Stimulated activated naive B cell treated with anti-CD40 and anti-IgM and Interleukin-4, amounts not matched to agents 10 μg/mL and 1 μg/mL and 100 μg/mL, for 72 hours (primary cell): ENCODE results near the gene ATXN1.

Source experiments
- ATAC-seq, 2 donors: fragments of 150-1000 bp; cut with Tn5 transposase; replicated peaks; 2 replicates each; pipeline ENCODE4 v1.10.0; 2021; ENCODE audit warnings: moderate library complexity in 1 of 2
- DNase-seq: peaks from one replicate; pipeline ENCODE4 v3.0.0; 2021
- H3K27ac Mint-ChIP-seq: one replicate; pipeline ENCODE4 v1.8.0; 2022; ENCODE audit warnings: mild to moderate bottlenecking, mixed read lengths
- H3K27me3 Mint-ChIP-seq, 2 donors: one replicate each; pipeline ENCODE4 v1.8.0; 2022; ENCODE audit warnings: mixed read lengths in 2 of 2
- H3K36me3 Mint-ChIP-seq, 2 donors: one replicate each; pipeline ENCODE4 v1.8.0; 2022; ENCODE audit warnings: mixed read lengths in 2 of 2, mild to moderate bottlenecking in 1 of 2
- H3K4me1 Mint-ChIP-seq, 2 donors: one replicate each; pipeline ENCODE4 v1.8.0; 2022; ENCODE audit warnings: mixed read lengths in 2 of 2, mild to moderate bottlenecking in 1 of 2
- H3K4me3 Mint-ChIP-seq, 2 donors: one replicate each; pipeline ENCODE4 v1.8.0; 2022; ENCODE audit warnings: mild to moderate bottlenecking in 2 of 2, mixed read lengths in 2 of 2, moderate library complexity in 1 of 2
- H3K9me3 Mint-ChIP-seq, 2 donors: one replicate each; pipeline ENCODE4 v1.8.0; 2022; ENCODE audit warnings: mixed read lengths in 2 of 2, mild to moderate bottlenecking in 1 of 2

Gene ATXN1

GRCh38 chr6:16332175-16332542 lies 429.1 kb downstream of the ATXN1 start:
- Mint-ChIP-seq H3K27ac (no peak overlapping the region), H3K4me1 (peaks cover 14 to 20% of the 10 kb centered on the region in 2 donors), H3K9me3 (no peaks in the 10 kb centered on the region), H3K4me3 (no peak overlapping the region), H3K27me3 (no peaks in the 10 kb centered on the region), H3K36me3 (peaks cover 35 to 47% of the 10 kb centered on the region in 2 donors)
- ATAC-seq (peak; percentile 94 to 95), DNase-seq (peak; percentile 76)

- ATAC-seq (peak; percentile 85 to 90), DNase-seq (peak; percentile 29)
- Mint-ChIP-seq H3K4me3 (no peak overlapping the region), H3K27ac (no peak overlapping the region), H3K4me1 (peaks cover 14 to 20% of the 10 kb centered on the region in 2 donors), H3K36me3 (peaks cover 39 to 49% of the 10 kb centered on the region in 2 donors), H3K9me3 (no peaks in the 10 kb centered on the region), H3K27me3 (no peaks in the 10 kb centered on the region)
Observed at GRCh38 chr6:16331384-16332174, 429.7 kb downstream of the ATXN1 start.

- H3K27ac Mint-ChIP-seq, result no peak overlapping the region
Observed at GRCh38 chr6:16329233-16329632, 432.0 kb downstream of the ATXN1 start.

DNA sequence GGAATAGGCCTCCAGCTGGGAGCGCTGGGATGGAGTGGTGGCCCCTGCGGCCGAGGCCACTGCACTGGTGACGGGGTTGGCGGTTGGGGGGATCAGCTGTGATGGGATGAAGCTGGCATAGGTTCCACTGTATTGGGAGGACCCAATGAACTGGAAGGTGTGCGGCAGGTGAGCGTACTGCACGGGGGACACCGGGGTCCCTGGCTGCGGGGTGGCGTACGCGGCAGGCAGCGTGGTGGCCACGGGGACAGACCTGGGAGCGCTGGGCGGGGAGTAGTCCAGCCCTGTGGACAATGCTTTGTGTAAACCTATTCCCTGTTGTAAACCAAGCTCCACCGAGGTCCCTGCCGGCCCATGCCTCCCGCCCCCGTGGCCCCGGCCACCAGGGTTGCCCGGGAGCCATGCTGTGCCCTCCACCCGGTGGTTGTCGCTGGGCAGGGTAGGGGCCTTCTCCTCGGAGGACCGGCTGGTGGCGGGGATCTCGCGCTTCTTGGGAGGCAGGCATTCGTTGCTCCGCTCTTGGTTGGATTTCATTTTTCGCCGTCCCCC lies 433.4 kb downstream of the ATXN1 start:
- Mint-ChIP-seq H3K9me3 (peaks cover 0 to 2% of the 10 kb centered on the region in 2 donors), H3K4me3 (no peak overlapping the region), H3K27me3 (no peaks in the 10 kb centered on the region), H3K4me1 (peaks cover 14 to 33% of the 10 kb centered on the region in 2 donors), H3K36me3 (peaks cover 41 to 50% of the 10 kb centered on the region in 2 donors), H3K27ac (no peak overlapping the region)
- DNase-seq, result no peak
- no peak for ATAC-seq

More at GRCh38 chr6:16329233-16329632, 432.0 kb downstream of the ATXN1 start:
- Mint-ChIP-seq H3K4me1 (peaks cover 11 to 28% of the 10 kb centered on the region in 2 donors), H3K9me3 (peaks cover 0 to 2% of the 10 kb centered on the region in 2 donors), H3K4me3 (peak overlapping the region in 1 of 2 donors; percentile 6), H3K27me3 (no peaks in the 10 kb centered on the region), H3K36me3 (peaks cover 38 to 52% of the 10 kb centered on the region in 2 donors)
- ATAC-seq (no peak), DNase-seq (no peak)

GRCh38 chr6:16326971-16327776 lies 434.1 kb downstream of the ATXN1 start:
- DNase-seq (no peak), ATAC-seq (no peak)
- Mint-ChIP-seq H3K36me3 (peaks cover 47 to 57% of the 10 kb centered on the region in 2 donors), H3K9me3 (peaks cover 0 to 2% of the 10 kb centered on the region in 2 donors), H3K27ac (no peak overlapping the region), H3K4me1 (peaks cover 21 to 40% of the 10 kb centered on the region in 2 donors), H3K27me3 (no peaks in the 10 kb centered on the region), H3K4me3 (no peak overlapping the region)

DNA sequence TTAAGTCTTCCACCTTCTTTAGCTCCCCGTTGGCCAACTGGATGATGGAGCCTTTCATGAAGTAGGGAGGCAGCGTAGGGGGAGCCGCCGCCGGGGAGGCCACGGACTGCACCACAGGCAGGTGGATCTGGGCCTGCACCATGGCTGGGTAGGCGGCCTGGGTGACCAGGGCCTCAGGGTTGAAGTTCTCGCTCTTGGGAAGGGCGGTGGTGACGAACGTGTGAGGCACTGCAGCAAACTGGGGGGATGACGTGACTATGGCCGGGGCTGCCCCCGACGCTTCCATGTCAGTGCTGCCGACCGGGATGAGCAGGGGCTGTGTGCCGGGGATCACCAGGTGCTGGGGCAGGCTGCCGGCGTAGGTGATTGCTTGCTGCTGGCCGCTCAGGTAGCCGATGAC lies 434.7 kb downstream of the ATXN1 start:
- Mint-ChIP-seq H3K4me1 (peaks cover 21 to 44% of the 10 kb centered on the region in 2 donors), H3K27ac (peak overlapping the region; percentile 51), H3K36me3 (peaks cover 53 to 64% of the 10 kb centered on the region in 2 donors), H3K4me3 (no peak overlapping the region), H3K9me3 (peaks cover 0 to 2% of the 10 kb centered on the region in 2 donors), H3K27me3 (no peaks in the 10 kb centered on the region)
- ATAC-seq (no peak), DNase-seq (no peak)

DNA sequence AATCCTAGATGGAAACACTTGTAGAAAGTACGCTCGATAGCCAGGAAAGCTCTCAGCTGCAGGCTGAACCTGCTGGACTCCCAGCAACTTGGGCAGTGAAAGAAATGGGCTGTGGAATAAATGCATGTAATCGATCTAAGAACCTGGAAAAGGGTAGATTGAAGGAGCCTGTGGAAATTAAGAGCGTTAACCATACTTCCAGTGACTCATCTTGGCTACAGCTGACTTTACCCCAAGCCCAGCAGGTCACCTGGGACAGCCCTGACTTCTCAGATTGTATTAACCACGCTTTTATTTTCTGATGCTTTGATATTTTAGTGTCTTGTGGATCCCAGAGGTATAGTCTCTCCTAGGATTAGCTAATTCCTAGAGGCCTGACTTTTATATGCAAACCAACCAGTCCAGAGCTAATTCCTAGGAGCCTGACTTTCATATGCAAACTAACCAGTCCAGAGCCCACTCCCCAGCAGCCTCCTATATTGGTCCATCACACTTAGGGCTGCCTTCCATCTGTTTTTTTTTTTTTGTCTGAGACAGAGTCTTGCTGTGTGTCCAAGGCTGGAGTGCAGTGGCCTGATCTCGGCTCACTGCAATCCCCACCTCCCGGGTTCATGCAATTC lies 436.5 kb downstream of the ATXN1 start:
- Mint-ChIP-seq H3K9me3 (peaks cover 0 to 2% of the 10 kb centered on the region in 2 donors), H3K36me3 (peaks cover 57 to 60% of the 10 kb centered on the region in 2 donors), H3K27ac (no peak overlapping the region), H3K4me3 (peak overlapping the region in 1 of 2 donors; percentile 39), H3K27me3 (no peaks in the 10 kb centered on the region), H3K4me1 (peaks cover 29 to 47% of the 10 kb centered on the region in 2 donors)
- ATAC-seq, result no peak
- DNase-seq, result no peak

- DNase-seq (no peak), ATAC-seq (no peak)
- H3K9me3 Mint-ChIP-seq, result peaks cover 0 to 3% of the 10 kb centered on the region in 2 donors
- H3K27ac Mint-ChIP-seq, result no peak overlapping the region
- peaks cover 27 to 45% of the 10 kb centered on the region in 2 donors for H3K4me1 Mint-ChIP-seq
- H3K27me3 Mint-ChIP-seq, result no peaks in the 10 kb centered on the region
- no peak overlapping the region for H3K4me3 Mint-ChIP-seq
- H3K36me3 Mint-ChIP-seq, result peaks cover 55 to 58% of the 10 kb centered on the region in 2 donors
Observed at GRCh38 chr6:16324184-16324583, 437.1 kb downstream of the ATXN1 start.

GRCh38 chr6:16322666-16323312 lies 438.5 kb downstream of the ATXN1 start:
- Mint-ChIP-seq H3K27ac (peak overlapping the region; percentile 87), H3K4me3 (peak overlapping the region; percentile 21 to 25), H3K36me3 (peaks cover 59 to 63% of the 10 kb centered on the region in 2 donors), H3K4me1 (peaks cover 28 to 52% of the 10 kb centered on the region in 2 donors), H3K9me3 (peaks cover 0 to 4% of the 10 kb centered on the region in 2 donors), H3K27me3 (no peaks in the 10 kb centered on the region)
- ATAC-seq (peak; percentile 71 to 85), DNase-seq (peak; percentile 40)

GRCh38 chr6:16321826-16322225 lies 439.4 kb downstream of the ATXN1 start:
- Mint-ChIP-seq H3K36me3 (peaks cover 52 to 56% of the 10 kb centered on the region in 2 donors), H3K27me3 (no peaks in the 10 kb centered on the region), H3K9me3 (peaks cover 0 to 4% of the 10 kb centered on the region in 2 donors), H3K4me1 (peaks cover 30 to 62% of the 10 kb centered on the region in 2 donors), H3K27ac (no peak overlapping the region), H3K4me3 (no peak overlapping the region)
- DNase-seq (no peak), ATAC-seq (no peak)

DNA sequence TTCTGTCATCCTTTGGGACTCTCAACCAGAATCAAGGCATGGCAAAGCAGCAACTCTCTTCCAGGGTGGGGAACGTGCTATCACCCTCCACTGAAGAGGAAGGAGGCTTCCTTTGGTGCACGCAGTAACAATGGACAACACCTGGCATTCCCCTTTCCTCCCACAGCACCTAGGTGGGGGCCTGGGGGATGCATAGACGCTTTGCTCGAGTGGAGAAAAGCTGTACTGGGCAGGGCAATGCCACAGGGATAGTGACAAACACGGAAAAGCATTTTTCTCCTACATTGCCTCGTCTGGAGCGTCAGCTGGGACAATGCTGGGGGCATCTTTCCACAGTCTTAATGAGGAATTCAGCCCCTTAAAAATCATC lies 439.9 kb downstream of the ATXN1 start:
- Mint-ChIP-seq H3K27ac (no peak overlapping the region), H3K36me3 (peaks cover 47 to 52% of the 10 kb centered on the region in 2 donors), H3K27me3 (no peaks in the 10 kb centered on the region), H3K9me3 (peaks cover 0 to 2% of the 10 kb centered on the region in 2 donors), H3K4me1 (peaks cover 31 to 63% of the 10 kb centered on the region in 2 donors), H3K4me3 (no peak overlapping the region)
- ATAC-seq (no peak), DNase-seq (no peak)

- ATAC-seq, result no peak
- Mint-ChIP-seq H3K4me1 (peaks cover 31 to 63% of the 10 kb centered on the region in 2 donors), H3K27me3 (no peaks in the 10 kb centered on the region), H3K36me3 (peaks cover 44 to 52% of the 10 kb centered on the region in 2 donors), H3K4me3 (peak overlapping the region; percentile 66 to 72), H3K27ac (peak overlapping the region; percentile 63), H3K9me3 (peaks cover 0 to 2% of the 10 kb centered on the region in 2 donors)
- DNase-seq, result no peak
Observed at GRCh38 chr6:16320533-16321340, 440.5 kb downstream of the ATXN1 start.
